OCI-M2 (cell line): Measurements from ENCODE around the gene ATXN1.
"Not testable (repeated sequence)": the region's sequence is repeated elsewhere in the genome, so short reads cannot be mapped to it uniquely, and the experiment has no call there.

ENCODE experiments used
- DNase-seq: peaks from one replicate; lab custom pipeline; 2025; ENCODE audit not compliant: unreplicated experiment; lab: John Stamatoyannopoulos, UW

The ATXN1 gene

DNA sequence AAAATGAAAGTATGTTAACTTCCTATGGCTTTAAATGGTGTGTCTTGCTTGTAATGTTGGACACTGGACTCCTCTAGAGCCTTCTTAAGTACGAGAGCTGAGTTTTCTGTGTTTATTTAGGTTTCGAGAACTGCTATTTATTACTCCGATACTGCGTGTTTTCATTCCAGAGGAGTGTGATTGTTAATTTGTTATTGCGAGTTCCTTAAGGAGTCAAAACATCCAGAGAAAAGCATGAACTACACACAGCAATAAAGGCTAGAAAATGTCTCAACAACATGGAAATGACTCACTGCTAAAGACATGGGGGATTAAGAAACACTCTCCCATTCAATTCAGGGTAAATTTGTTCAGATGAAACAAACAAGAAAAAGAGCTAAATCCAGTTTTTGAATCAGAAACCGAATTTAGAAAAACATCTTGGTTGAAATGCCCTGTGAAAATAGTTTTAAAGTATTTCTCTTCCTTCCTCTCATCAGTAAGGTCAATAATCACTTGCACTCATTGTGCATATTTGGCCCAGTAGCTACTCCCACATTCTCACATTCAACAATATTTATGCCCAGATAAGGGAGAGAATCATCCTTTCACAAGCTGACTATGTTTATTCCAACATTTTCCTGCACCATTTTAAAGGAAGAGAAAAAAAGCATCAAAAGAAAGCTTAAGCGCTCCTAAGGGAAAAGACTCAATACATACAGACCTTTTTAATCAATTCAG is 36.0 kb downstream of the ATXN1 start:
- no peak for DNase-seq

- no peak for DNase-seq
Observed at GRCh38 chr6:16723826-16724225, 37.4 kb downstream of the ATXN1 start.

GRCh38 chr6:16723402-16723801 is 37.9 kb downstream of the ATXN1 start:
- no peak for DNase-seq

GRCh38 chr6:16722630-16723029 is 38.6 kb downstream of the ATXN1 start:
- DNase-seq = no peak

DNA sequence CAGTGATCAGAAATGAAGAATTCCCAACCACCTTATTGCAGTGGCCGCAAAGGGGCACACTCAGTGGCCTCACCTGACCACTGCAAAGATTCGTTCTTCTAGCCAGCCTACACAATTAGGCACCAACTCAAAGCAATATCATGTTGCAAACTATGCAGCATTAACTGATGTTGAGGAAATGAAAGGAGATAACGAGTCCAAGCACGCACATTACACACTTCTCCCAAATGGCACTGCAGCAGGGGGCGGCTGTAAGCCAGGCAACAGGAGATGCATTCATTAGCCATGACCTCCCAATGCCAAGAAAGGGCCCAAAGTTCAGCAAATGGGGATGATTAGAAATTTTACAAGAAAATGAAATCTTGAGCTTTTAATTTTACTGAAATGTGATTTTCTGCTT is 39.3 kb downstream of the ATXN1 start:
- DNase-seq = no peak

GRCh38 chr6:16720861-16721260 is 40.4 kb downstream of the ATXN1 start:
- DNase-seq = no peak

DNA sequence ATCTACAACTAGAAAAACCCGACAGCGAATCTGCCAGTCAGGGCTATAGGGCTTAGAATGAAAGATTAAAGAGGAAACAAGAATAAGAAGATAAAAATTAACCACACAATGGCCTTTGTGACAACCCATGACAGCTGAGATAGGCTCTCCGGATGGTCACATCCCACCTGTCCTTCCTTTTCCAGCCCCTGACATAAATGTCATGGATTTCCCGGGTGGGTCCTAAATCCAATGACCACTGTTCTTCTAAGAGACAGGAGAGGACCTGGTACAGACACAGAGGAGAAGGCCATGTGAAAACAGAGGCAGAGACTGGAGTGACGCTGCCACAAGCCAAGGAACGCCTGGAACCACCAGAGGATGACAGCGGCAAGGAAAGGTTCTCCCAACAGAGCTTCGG is 41.8 kb downstream of the ATXN1 start:
- no peak for DNase-seq

GRCh38 chr6:16718356-16718755 is 42.9 kb downstream of the ATXN1 start:
- DNase-seq = no peak

- DNase-seq = no peak
Observed at GRCh38 chr6:16717275-16717942, 43.9 kb downstream of the ATXN1 start.

DNA sequence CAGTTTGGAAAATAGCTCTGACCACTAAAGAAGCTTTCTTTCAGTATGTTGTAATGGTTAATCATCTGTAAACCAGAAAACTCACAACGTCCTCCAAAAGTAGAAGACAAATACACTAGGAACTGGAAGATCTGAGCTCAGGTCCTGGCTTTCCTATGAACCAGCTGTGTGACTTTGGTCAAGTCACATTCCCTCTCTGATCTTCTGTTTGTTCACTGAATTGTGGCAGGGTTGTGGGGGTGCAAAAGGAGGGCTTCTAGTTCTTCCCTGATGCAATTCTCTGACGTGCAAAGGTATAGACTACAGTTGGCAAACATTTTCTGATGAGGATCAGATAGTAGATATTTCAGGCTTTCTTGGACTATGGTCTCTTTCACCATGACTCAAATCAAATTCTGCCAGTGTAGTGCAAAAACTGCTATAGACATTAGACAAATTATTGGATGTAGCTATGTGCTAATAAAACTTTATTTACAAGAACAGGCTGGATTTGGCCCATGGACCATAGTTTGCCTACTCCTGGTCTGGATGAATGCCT is 44.9 kb downstream of the ATXN1 start:
- no peak for DNase-seq

- no peak for DNase-seq
Observed at GRCh38 chr6:16713597-16713996, 47.7 kb downstream of the ATXN1 start.

- DNase-seq = no peak
Observed at GRCh38 chr6:16712931-16713484, 48.3 kb downstream of the ATXN1 start.

GRCh38 chr6:16712255-16712930 is 48.9 kb downstream of the ATXN1 start:
- no peak for DNase-seq

DNA sequence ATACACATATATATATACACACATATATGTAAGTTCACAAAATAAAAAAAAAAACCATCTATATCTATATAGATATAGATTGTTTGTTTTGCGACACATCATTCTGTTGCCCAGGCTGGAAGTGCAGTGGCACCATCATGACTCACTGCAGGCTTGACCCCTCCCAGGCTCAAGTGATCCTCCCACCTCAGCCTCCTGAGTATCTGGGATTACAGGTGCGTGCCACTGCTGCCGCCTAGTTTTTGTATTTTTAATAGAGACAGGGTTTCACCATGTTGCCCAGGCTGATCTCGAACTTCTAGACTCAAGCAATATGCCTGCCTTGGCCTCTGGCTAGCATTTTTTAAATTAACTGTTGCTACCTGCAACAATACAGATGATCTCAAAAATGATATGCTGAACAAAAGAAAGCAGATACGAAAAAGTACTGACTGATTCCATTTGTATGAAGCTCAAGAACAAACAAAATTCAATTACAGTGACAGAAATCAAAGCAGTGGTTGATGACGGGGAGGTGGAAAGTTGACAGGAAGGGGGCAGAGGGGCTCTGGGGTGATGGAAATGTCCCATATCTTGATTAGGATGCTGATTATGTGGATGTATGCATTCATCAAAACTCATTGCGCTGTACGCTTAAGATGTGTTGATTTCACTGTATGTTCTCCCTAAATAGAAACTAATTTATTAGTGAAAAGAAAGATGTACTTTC is 49.6 kb downstream of the ATXN1 start:
- no peak for DNase-seq

- no peak for DNase-seq
Observed at GRCh38 chr6:16706911-16707783, 54.1 kb downstream of the ATXN1 start.

DNA sequence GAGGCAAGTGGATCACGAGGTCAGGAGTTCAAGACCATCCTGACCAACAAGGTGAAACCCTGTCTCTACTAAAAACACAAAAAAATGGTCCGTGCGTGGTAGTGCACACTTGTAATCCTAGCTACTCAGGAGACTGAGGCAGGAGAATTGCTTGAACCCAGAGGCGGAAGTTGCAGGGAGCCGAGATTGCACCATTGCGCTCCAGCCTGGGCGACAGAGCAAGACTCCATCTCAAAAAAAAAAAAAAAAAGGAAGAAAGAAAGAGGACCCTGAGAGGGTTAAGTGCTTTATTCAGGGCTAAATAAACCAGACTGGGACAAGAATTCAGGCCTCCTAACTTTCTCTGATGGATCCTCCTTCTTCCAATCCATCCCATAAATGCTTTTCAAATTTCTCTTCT is 54.8 kb downstream of the ATXN1 start:
- not testable (repeated sequence) for DNase-seq

DNA sequence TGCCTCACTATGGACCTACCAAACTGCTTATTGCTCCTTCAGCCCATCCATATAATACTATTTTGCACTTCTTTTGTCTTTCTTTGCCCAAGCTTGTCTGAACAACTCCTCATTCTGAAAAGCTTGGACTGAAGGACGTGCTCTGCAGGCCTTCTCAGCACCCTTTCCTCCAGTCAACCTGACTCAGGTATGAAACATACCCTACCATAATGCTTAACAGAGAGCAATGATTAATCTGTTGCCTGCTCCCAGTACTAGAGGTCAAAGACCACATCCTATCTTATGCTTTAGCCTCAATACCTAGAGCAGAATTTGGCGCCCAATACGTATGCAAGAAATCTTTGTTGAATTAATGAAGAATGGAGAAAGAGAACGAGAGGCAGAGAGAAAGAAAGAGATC is 55.2 kb downstream of the ATXN1 start:
- no peak for DNase-seq

- DNase-seq = no peak
Observed at GRCh38 chr6:16705081-16705993, 55.9 kb downstream of the ATXN1 start.

DNA sequence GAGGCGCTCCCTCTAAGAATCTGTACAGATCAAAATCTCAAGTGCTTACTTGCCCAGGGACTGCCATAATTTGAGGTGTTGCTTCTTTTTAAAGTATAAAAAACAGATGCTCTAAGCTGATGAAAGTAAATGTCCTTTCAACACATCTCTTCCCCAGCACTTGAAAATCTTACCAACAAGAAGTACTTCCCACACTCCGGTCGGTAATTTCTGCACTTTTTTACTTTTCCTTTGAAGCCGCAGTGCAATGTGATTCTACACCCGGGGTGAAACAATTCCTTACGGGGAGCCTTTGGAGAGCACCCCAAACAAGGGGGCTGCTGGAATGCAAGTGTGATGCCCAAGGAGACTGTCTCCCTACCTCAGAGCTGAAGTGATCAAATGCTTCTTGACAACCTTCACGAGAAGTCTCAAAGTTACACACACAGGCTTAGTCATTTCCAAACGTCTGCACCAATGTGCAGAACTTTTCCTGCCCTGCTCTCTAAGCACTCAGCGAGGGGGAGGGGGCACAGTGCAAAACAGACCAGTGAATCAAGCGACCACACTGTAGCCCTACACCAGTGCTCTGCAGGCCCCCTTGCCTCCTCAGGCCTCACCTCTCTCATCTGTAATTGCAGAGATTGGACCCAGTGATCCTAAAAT is 56.7 kb downstream of the ATXN1 start:
- no peak for DNase-seq
